HEK293 (cell line): ENCODE data around the gene EFCAB6.

Experiments
- CTCF ChIA-PET: fragments of 350-600 bp; formaldehyde crosslinking; extraction: SDS; loops from one replicate; lab custom pipeline; 2021; ENCODE audit warnings: antibody characterized with exemption; lab: Yijun Ruan, JAX
- POLR2A ChIA-PET: fragments of 300-600 bp; formaldehyde crosslinking; extraction: SDS; loops from one replicate; lab custom pipeline; 2020; ENCODE audit warnings: antibody characterized with exemption, inconsistent platforms; lab: Yijun Ruan, JAX
- H3K27ac ChIP-seq: fragments of 200-500 bp; sonication (Bioruptor generic); 2 replicates; pipeline ENCODE4 v1.5.1; 2014; ENCODE audit warnings: low read depth, low read length, control low read depth, inconsistent platforms; ENCODE audit errors: extremely low read depth
- H3K36me3 ChIP-seq, 2 experiments: fragments of 200-500 bp in 1 of 2; sonication (Bioruptor generic) in 1 of 2; 1 replicate in 1 of 2; 2 replicates in 1 of 2; pipeline ENCODE4 v1.5.1; 2014 to 2017; ENCODE audit warnings: inconsistent platforms in 2 of 2, low read length in 2 of 2; ENCODE audit not compliant: control insufficient read depth in 2 of 2, insufficient read depth in 1 of 2
- H3K4me1 ChIP-seq: fragments of 200-500 bp; sonication (Bioruptor generic); 2 replicates; pipeline ENCODE4 v1.5.1; 2014; ENCODE audit warnings: mild to moderate bottlenecking, low read length, inconsistent platforms; ENCODE audit not compliant: control insufficient read depth, insufficient read depth
- H3K4me3 ChIP-seq: 2 replicates; pipeline ENCODE4 v1.5.1; 2011; ENCODE audit warnings: low read depth, mild to moderate bottlenecking, control low read depth, low read length, moderate library complexity
- H3K9me3 ChIP-seq: fragments of 200-500 bp; sonication (Bioruptor generic); 2 replicates; pipeline ENCODE4 v1.5.1; 2014; ENCODE audit warnings: low read depth, low read length, inconsistent platforms; ENCODE audit not compliant: control insufficient read depth, insufficient read depth
- BCL11B ChIP-seq: fragments of 450-650 bp; formaldehyde crosslinking; IDR thresholded peaks from 2 replicates; pipeline ENCODE4 v1.5.1; 2016; ENCODE audit warnings: low read depth, missing biosample characterization, missing genetic modification characterization
- FEZF1 ChIP-seq: fragments of 450-650 bp; formaldehyde crosslinking; IDR thresholded peaks from 2 replicates; pipeline ENCODE4 v1.5.1; 2016; ENCODE audit warnings: missing biosample characterization, missing genetic modification characterization
- HOXC10 ChIP-seq: sonication (generic); formaldehyde crosslinking; IDR thresholded peaks from 2 replicates; pipeline ENCODE4 v1.8.1; 2023; ENCODE audit warnings: mild to moderate bottlenecking, missing genetic modification reagents
- REPIN1 ChIP-seq: fragments of 450-650 bp; formaldehyde crosslinking; IDR thresholded peaks from 2 replicates; pipeline ENCODE4 v1.5.1; 2017; ENCODE audit warnings: missing biosample characterization, missing genetic modification characterization, low read depth
- SETDB1 ChIP-seq: IDR thresholded peaks from one replicate; pipeline ENCODE4 v1.6.1; 2017; ENCODE audit warnings: mild to moderate bottlenecking, low read length, moderate library complexity, mixed read lengths; ENCODE audit not compliant: insufficient read length
- SP3 ChIP-seq: fragments of 450-650 bp; formaldehyde crosslinking; IDR thresholded peaks from 2 replicates; pipeline ENCODE4 v1.5.1; 2016; ENCODE audit warnings: missing biosample characterization, missing genetic modification characterization
- ZBTB17 ChIP-seq: fragments of 450-650 bp; formaldehyde crosslinking; IDR thresholded peaks from 2 replicates; pipeline ENCODE4 v1.5.1; 2016; ENCODE audit warnings: missing biosample characterization, missing genetic modification characterization
- ZFP41 ChIP-seq: fragments of 450-650 bp; formaldehyde crosslinking; IDR thresholded peaks from 2 replicates; pipeline ENCODE4 v1.5.1; 2016; ENCODE audit warnings: missing biosample characterization, missing genetic modification characterization, borderline replicate concordance
- ZNF112 ChIP-seq: fragments of 450-650 bp; formaldehyde crosslinking; IDR thresholded peaks from 2 replicates; pipeline ENCODE4 v1.5.0; 2017; ENCODE audit warnings: missing biosample characterization, missing genetic modification characterization
- ZNF133 ChIP-seq: fragments of 450-650 bp; formaldehyde crosslinking; IDR thresholded peaks from 2 replicates; pipeline ENCODE4 v1.5.1; 2016; ENCODE audit warnings: missing biosample characterization, missing genetic modification characterization
- ZNF169 ChIP-seq: fragments of 450-650 bp; formaldehyde crosslinking; IDR thresholded peaks from 2 replicates; pipeline ENCODE4 v1.5.1; 2016; ENCODE audit warnings: missing biosample characterization, missing genetic modification characterization
- ZNF221 ChIP-seq: fragments of 450-650 bp; formaldehyde crosslinking; IDR thresholded peaks from 2 replicates; pipeline ENCODE4 v1.5.1; 2017; ENCODE audit warnings: missing biosample characterization, missing genetic modification characterization, borderline replicate concordance
- ZNF311 ChIP-seq: fragments of 450-650 bp; formaldehyde crosslinking; IDR thresholded peaks from 2 replicates; pipeline ENCODE4 v1.5.1; 2017; ENCODE audit warnings: missing biosample characterization, missing genetic modification characterization, borderline replicate concordance
- ZNF324 ChIP-seq: fragments of 450-650 bp; formaldehyde crosslinking; IDR thresholded peaks from 2 replicates; pipeline ENCODE4 v1.5.1; 2016; ENCODE audit warnings: missing biosample characterization, missing genetic modification characterization
- ZNF404 ChIP-seq: fragments of 450-650 bp; formaldehyde crosslinking; IDR thresholded peaks from 2 replicates; pipeline ENCODE4 v1.5.1; 2017; ENCODE audit warnings: missing biosample characterization, missing genetic modification characterization
- ZNF549 ChIP-seq: fragments of 450-650 bp; IDR thresholded peaks from 2 replicates; pipeline ENCODE4 v1.5.1; 2018; ENCODE audit warnings: missing biosample characterization, missing genetic modification characterization, mild to moderate bottlenecking, inconsistent platforms, moderate library complexity
- ZNF585B ChIP-seq: fragments of 450-650 bp; formaldehyde crosslinking; IDR thresholded peaks from 2 replicates; pipeline ENCODE4 v1.5.1; 2016; ENCODE audit warnings: missing biosample characterization, missing genetic modification characterization
- ZNF837 ChIP-seq: fragments of 450-650 bp; formaldehyde crosslinking; IDR thresholded peaks from 2 replicates; pipeline ENCODE4 v1.5.1; 2016; ENCODE audit warnings: missing biosample characterization, missing genetic modification characterization
- TF ChIP-seq, protein P1 (sequence below): fragments of 450-650 bp; formaldehyde crosslinking; IDR thresholded peaks from 2 replicates; pipeline ENCODE4 v1.5.1; 2016; ENCODE audit warnings: missing biosample characterization, missing genetic modification characterization
- TF ChIP-seq, protein P2 (sequence below): fragments of 450-650 bp; formaldehyde crosslinking; IDR thresholded peaks from 2 replicates; pipeline ENCODE4 v1.5.1; 2016; ENCODE audit warnings: missing biosample characterization, missing genetic modification characterization
- TF ChIP-seq, protein P3 (sequence below): fragments of 450-650 bp; formaldehyde crosslinking; IDR thresholded peaks from 2 replicates; pipeline ENCODE4 v1.5.1; 2016; ENCODE audit warnings: missing biosample characterization, missing genetic modification characterization
- TF ChIP-seq, protein P4 (sequence below): sonication (generic); formaldehyde crosslinking; IDR thresholded peaks from 2 replicates; pipeline ENCODE4 v1.8.1; 2022; ENCODE audit warnings: mild to moderate bottlenecking, moderate library complexity, missing genetic modification reagents
- TF ChIP-seq, protein P5 (sequence below): fragments of 450-650 bp; formaldehyde crosslinking; IDR thresholded peaks from 2 replicates; pipeline ENCODE4 v1.5.1; 2016; ENCODE audit warnings: missing biosample characterization, missing genetic modification characterization

Gene EFCAB6

DNA sequence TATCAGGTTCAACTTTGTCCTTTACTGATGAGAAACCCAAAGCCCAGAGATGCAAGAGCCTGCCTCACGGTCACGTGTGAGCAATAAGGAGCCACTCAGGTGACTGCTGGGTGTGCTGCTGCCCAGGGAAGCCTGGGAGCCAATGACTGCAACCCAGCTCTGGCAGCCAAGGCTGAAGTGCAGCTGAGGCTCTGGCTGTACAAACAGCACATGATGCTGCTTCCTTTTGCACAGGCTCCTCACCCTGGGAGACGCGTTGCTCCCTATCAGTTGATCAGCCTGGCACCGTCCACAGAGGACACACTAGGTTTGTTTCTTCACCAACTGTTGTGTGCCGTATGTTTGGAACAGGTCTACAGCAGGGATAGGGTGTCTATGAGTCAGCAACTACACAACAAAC is 168.7 kb downstream of the EFCAB6 start (continued):
- TF ChIP-seq ZNF404 (tag by site-specific recombination) = no peak
- TF ChIP-seq, all 188 proteins: peak for 0

DNA sequence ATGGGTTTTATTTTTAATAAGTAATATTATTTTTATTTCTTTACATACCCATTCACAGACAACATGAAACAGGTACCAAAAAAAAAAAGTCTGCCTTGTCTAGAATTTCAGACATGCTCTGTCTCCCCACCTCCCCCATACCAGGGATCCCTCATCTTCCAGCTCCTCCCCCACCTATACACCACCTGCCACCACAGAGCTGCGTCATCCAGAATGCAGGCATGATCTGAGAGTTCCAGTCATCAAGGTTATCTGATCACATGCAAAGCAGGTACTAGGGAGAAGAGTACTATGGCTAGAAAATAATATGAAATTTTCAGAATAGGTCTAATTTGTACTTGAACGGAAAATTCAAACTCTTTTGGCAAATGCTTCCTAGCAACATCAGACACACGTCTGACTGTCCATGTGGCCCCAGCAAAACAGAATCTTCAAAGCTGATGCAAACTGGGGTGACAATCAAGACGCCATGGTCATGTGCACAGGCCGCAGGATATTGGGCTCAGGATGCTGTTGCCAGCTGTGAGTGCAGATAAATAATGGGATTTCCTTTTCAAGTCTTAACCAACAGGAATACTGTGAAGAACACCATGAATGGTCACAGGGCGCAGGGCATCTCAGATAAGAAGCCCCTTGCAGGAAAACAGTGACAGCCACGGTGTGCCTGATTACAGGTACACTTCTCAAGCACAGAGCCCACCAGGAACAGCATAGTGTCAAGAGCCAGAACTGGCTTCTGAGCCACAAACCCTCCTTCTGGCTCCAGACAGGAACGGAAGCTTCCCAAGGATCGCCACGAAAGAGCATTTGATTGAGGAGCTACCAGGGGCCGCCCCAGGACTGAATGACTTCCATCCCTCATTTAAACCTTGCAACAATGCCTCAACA is 169.5 kb downstream of the EFCAB6 start:
- POLR2A ChIA-PET = no interaction called here
- H3K27ac ChIP-seq = no peak overlapping the region

DNA sequence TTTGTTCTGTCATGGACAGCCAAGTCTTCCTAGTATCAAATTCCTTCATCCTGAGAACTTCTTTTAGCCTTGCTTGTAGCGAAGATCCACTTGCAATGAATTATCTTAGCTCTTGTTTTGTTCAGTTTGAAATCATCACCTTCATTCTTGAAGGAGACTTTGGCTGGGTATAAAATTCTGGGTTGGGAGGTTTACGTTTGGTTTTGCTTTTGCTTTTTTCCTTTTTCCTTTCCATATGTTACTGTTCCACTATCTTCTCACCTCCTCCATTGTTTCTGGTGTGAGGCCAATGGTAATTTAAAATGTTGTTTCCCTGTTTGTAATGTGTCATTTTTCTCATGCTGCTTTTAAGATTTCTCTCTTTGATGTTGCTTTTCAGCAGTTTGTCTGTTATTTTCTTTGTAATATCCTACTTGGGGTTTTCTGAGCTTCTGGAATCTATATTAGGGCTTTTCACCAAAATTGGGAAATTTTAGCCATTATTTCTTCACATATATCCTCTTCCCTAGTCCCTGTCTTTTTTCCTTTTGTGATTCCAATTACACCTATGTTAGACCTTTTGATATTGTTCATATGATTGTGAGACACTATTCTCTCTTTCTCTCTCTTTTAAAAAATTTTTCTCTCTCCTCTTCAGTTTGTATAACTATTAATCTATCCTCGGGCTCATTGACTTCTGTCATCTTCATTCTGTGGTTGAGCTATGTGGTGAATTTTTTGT is 172.7 kb downstream of the EFCAB6 start:
- CTCF ChIA-PET = no interaction called here
- H3K9me3 ChIP-seq = 0 out of 2 replicates have a peak, but pooled peaks cover 2% of the 10 kb centered on the region
- POLR2A ChIA-PET = no interaction called here
- TF ChIP-seq ZBTB17 (tag by site-specific recombination) = no peak
- peak; percentile 91 for TF ChIP-seq ZNF133 (tag by site-specific recombination)
- no peak for TF ChIP-seq ZNF169 (tag by site-specific recombination)
- TF ChIP-seq, protein P1, sequence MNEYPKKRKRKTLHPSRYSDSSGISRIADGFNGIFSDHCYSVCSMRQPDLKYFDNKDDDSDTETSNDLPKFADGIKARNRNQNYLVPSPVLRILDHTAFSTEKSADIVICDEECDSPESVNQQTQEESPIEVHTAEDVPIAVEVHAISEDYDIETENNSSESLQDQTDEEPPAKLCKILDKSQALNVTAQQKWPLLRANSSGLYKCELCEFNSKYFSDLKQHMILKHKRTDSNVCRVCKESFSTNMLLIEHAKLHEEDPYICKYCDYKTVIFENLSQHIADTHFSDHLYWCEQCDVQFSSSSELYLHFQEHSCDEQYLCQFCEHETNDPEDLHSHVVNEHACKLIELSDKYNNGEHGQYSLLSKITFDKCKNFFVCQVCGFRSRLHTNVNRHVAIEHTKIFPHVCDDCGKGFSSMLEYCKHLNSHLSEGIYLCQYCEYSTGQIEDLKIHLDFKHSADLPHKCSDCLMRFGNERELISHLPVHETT (tag by site-specific recombination) = no peak
- TF ChIP-seq, protein P2, sequence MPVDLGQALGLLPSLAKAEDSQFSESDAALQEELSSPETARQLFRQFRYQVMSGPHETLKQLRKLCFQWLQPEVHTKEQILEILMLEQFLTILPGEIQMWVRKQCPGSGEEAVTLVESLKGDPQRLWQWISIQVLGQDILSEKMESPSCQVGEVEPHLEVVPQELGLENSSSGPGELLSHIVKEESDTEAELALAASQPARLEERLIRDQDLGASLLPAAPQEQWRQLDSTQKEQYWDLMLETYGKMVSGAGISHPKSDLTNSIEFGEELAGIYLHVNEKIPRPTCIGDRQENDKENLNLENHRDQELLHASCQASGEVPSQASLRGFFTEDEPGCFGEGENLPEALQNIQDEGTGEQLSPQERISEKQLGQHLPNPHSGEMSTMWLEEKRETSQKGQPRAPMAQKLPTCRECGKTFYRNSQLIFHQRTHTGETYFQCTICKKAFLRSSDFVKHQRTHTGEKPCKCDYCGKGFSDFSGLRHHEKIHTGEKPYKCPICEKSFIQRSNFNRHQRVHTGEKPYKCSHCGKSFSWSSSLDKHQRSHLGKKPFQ (tag by site-specific recombination) = no peak
- peak; percentile 47 for TF ChIP-seq SETDB1
- TF ChIP-seq ZNF549 (tag by site-specific recombination) = no peak
- no peak for TF ChIP-seq BCL11B (tag by site-specific recombination)
- no peak for TF ChIP-seq ZNF585B (tag by site-specific recombination)

More for the DNA sequence above, 169.5 kb downstream of the EFCAB6 start:
- CTCF ChIA-PET = no interaction called here
- TF ChIP-seq ZNF112 (no peak), ZNF311 (tag by site-specific recombination) (no peak), ZNF837 (tag by site-specific recombination) (no peak), ZNF324 (tag by site-specific recombination) (no peak), ZNF221 (tag by site-specific recombination) (no peak), HOXC10 (no peak), SP3 (tag by site-specific recombination) (no peak), REPIN1 (tag by site-specific recombination) (no peak), ZFP41 (tag by site-specific recombination) (no peak), FEZF1 (tag by site-specific recombination) (no peak)
- TF ChIP-seq, protein P3, sequence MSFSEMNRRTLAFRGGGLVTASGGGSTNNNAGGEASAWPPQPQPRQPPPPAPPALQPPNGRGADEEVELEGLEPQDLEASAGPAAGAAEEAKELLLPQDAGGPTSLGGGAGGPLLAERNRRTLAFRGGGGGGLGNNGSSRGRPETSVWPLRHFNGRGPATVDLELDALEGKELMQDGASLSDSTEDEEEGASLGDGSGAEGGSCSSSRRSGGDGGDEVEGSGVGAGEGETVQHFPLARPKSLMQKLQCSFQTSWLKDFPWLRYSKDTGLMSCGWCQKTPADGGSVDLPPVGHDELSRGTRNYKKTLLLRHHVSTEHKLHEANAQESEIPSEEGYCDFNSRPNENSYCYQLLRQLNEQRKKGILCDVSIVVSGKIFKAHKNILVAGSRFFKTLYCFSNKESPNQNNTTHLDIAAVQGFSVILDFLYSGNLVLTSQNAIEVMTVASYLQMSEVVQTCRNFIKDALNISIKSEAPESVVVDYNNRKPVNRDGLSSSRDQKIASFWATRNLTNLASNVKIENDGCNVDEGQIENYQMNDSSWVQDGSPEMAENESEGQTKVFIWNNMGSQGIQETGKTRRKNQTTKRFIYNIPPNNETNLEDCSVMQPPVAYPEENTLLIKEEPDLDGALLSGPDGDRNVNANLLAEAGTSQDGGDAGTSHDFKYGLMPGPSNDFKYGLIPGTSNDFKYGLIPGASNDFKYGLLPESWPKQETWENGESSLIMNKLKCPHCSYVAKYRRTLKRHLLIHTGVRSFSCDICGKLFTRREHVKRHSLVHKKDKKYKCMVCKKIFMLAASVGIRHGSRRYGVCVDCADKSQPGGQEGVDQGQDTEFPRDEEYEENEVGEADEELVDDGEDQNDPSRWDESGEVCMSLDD = no peak
- TF ChIP-seq, protein P4, sequence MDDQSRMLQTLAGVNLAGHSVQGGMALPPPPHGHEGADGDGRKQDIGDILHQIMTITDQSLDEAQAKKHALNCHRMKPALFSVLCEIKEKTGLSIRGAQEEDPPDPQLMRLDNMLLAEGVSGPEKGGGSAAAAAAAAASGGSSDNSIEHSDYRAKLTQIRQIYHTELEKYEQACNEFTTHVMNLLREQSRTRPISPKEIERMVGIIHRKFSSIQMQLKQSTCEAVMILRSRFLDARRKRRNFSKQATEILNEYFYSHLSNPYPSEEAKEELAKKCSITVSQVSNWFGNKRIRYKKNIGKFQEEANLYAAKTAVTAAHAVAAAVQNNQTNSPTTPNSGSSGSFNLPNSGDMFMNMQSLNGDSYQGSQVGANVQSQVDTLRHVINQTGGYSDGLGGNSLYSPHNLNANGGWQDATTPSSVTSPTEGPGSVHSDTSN (CRISPR knock-in tag) = no peak
- TF ChIP-seq, protein P1 (tag by site-specific recombination) = no peak
- TF ChIP-seq, protein P5, sequence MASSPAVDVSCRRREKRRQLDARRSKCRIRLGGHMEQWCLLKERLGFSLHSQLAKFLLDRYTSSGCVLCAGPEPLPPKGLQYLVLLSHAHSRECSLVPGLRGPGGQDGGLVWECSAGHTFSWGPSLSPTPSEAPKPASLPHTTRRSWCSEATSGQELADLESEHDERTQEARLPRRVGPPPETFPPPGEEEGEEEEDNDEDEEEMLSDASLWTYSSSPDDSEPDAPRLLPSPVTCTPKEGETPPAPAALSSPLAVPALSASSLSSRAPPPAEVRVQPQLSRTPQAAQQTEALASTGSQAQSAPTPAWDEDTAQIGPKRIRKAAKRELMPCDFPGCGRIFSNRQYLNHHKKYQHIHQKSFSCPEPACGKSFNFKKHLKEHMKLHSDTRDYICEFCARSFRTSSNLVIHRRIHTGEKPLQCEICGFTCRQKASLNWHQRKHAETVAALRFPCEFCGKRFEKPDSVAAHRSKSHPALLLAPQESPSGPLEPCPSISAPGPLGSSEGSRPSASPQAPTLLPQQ = no peak
- TF ChIP-seq, all 188 proteins: peak for 0
- Histone ChIP-seq H3K36me3 (no peaks in the 10 kb centered on the region), H3K4me3 (no peak overlapping the region), H3K9me3 (0 out of 2 replicates have a peak, but pooled peaks cover 2% of the 10 kb centered on the region), H3K4me1 (no peaks in the 10 kb centered on the region)

More for the DNA sequence above, 172.7 kb downstream of the EFCAB6 start:
- H3K36me3 ChIP-seq = no peaks in the 10 kb centered on the region
- no peaks in the 10 kb centered on the region for H3K4me1 ChIP-seq
- H3K4me3 ChIP-seq = no peak overlapping the region
- no peak overlapping the region for H3K27ac ChIP-seq
